Measurements from ENCODE around the gene KDM4C.

KDM4C gene

GRCh38 chr9:7153134-7153533, 395.4 kb downstream of the KDM4C start:
- TF ChIP-seq CTCF (IDR thresholded peaks at IDR 0.05; ENCODE audit: borderline replicate concordance, insufficient read depth, low read depth, low read length): no peak

GRCh38 chr9:7153566-7153965, 395.8 kb downstream of the KDM4C start:
- no peak for TF ChIP-seq CTCF (IDR thresholded peaks at IDR 0.05; ENCODE audit: borderline replicate concordance, insufficient read depth, low read depth, low read length)
- no peak overlapping the region for H3K4me3 ChIP-seq (ENCODE audit: low read depth, low read length)

More at GRCh38 chr9:7153134-7153533, 395.4 kb downstream of the KDM4C start:
- H3K4me3 ChIP-seq (ENCODE audit: low read depth, low read length): no peak overlapping the region

- TF ChIP-seq CTCF (IDR thresholded peaks at IDR 0.05; ENCODE audit: borderline replicate concordance, insufficient read depth, low read depth, low read length): no peak
- H3K4me3 ChIP-seq (ENCODE audit: low read depth, low read length): no peak overlapping the region
These were observed 396.3 kb downstream of the KDM4C start for GRCh38 chr9:7154003-7154619.

- H3K4me3 ChIP-seq (ENCODE audit: low read depth, low read length): no peak overlapping the region
- TF ChIP-seq CTCF (IDR thresholded peaks at IDR 0.05; ENCODE audit: borderline replicate concordance, insufficient read depth, low read depth, low read length): no peak
These were observed 396.9 kb downstream of the KDM4C start for GRCh38 chr9:7154650-7155049.

- H3K4me3 ChIP-seq (ENCODE audit: low read depth, low read length): no peak overlapping the region
- no peak for TF ChIP-seq CTCF (IDR thresholded peaks at IDR 0.05; ENCODE audit: borderline replicate concordance, insufficient read depth, low read depth, low read length)
These were observed 403.7 kb downstream of the KDM4C start for GRCh38 chr9:7161469-7161868.

GRCh38 chr9:7163932-7164331, 406.2 kb downstream of the KDM4C start:
- H3K4me3 ChIP-seq (ENCODE audit: low read depth, low read length): no peak overlapping the region
- TF ChIP-seq CTCF (IDR thresholded peaks at IDR 0.05; ENCODE audit: borderline replicate concordance, insufficient read depth, low read depth, low read length): no peak
